GM10266 (cell line): Measurements from ENCODE around the gene RNF166.

Source experiments
- DNase-seq: peaks from one replicate; pipeline ENCODE4 v3.0.0; 2012; ENCODE audit errors: extremely low spot score
- TF ChIP-seq, protein P1 (sequence below): IDR thresholded peaks from 2 replicates; pipeline ENCODE4 v1.5.1; 2012; ENCODE audit warnings: mild to moderate bottlenecking, low read depth; ENCODE audit not compliant: control insufficient read depth, insufficient read depth; ENCODE audit errors: missing control alignments

Gene RNF166

GRCh38 chr16:88688013-88688778 is 18.0 kb downstream of the RNF166 start:
- DNase-seq, result no peak
- TF ChIP-seq, protein P1, sequence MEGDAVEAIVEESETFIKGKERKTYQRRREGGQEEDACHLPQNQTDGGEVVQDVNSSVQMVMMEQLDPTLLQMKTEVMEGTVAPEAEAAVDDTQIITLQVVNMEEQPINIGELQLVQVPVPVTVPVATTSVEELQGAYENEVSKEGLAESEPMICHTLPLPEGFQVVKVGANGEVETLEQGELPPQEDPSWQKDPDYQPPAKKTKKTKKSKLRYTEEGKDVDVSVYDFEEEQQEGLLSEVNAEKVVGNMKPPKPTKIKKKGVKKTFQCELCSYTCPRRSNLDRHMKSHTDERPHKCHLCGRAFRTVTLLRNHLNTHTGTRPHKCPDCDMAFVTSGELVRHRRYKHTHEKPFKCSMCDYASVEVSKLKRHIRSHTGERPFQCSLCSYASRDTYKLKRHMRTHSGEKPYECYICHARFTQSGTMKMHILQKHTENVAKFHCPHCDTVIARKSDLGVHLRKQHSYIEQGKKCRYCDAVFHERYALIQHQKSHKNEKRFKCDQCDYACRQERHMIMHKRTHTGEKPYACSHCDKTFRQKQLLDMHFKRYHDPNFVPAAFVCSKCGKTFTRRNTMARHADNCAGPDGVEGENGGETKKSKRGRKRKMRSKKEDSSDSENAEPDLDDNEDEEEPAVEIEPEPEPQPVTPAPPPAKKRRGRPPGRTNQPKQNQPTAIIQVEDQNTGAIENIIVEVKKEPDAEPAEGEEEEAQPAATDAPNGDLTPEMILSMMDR, result no peak

- DNase-seq, result no peak
- TF ChIP-seq, protein P1, result no peak
Measured at GRCh38 chr16:88687676-88688012, 18.6 kb downstream of the RNF166 start.

DNA sequence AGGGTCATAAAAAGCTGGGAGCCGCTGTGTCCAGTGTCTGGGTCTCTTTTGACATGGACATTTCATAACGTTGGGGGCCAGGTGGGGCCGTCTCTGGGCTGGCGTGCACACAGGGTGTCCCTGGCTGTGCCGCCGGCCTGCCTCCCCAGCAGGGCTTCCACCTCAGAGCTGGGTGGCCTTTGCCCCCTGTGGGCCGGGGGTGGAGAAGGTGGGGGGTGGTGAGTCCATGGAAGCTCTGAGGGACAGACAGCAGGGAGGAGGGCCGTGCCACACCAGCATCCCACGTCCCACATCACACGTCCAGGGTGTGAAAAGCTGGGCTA is 19.0 kb downstream of the RNF166 start:
- TF ChIP-seq, protein P1, result no peak
- no peak for DNase-seq

DNA sequence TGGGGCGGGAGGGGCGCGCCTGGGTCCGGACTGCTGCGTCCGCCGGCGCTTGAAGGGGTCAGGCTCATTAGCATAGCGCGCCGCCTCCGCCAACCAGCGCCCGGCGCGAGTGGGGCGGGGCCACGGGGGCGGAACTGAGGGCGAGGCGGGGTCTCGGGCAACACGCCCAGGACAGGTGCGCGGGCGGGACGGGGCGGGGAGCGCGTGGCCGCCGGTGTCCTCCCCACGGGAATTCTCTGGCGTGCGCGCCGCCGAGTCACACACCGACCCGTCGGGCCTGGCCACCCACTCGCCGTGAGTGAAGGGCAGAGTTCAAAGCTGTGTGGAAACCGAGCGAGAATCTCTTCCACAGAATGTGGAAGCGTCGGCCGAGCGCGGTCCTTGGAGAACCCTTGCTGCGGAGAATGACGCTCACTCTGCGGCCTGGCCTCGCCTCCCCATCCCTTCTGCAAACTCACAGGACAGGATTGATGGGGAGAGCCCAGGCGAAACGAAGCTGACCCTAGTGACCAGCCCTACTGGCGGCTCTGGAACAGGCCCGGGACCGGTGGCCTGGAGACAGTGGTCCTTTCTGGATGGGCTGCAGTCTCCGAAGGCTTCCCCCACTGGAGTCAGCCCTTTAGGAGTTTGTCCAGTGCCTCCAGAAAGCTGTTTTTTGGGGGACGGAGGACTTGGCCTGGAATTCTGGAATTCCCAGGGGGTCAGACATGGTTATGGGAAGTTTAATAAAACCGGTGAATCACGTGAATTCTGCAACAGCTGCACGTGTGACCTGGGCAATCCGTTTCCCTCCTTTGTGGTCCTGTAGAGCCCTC is 19.6 kb downstream of the RNF166 start, which contains the start of gene SNAI3:
SNAI3 (minus strand) TSS at position 69 of the 815 bp plus-strand sequence. CDS start 101 bp downstream, outside the sequence.
- DNase-seq, result peak; percentile 95

DNA sequence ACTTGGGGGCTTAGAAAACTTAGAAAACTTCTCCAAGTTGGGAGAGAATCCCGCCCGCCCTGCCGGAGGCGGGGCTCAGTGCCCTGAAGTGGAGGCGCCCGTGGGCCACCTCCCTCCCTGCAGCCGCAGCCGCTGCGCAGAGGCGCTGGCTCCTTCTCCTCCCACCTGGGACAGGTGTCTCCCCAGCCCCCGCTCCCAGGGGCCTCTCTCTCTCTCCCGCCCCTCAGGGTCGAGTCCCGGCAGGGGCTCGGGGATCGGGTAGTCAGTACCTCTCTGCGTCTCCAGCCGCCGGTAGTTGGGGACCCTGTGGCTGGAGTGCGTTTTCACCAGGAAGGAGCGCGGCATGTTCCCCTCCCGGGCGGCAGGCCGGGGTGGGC is 20.2 kb downstream of the RNF166 start:
- no peak for DNase-seq
- TF ChIP-seq, protein P1, result no peak

More for the DNA sequence above, 19.6 kb downstream of the RNF166 start, which contains the start of gene SNAI3:
- TF ChIP-seq, protein P1, result no peak

DNA sequence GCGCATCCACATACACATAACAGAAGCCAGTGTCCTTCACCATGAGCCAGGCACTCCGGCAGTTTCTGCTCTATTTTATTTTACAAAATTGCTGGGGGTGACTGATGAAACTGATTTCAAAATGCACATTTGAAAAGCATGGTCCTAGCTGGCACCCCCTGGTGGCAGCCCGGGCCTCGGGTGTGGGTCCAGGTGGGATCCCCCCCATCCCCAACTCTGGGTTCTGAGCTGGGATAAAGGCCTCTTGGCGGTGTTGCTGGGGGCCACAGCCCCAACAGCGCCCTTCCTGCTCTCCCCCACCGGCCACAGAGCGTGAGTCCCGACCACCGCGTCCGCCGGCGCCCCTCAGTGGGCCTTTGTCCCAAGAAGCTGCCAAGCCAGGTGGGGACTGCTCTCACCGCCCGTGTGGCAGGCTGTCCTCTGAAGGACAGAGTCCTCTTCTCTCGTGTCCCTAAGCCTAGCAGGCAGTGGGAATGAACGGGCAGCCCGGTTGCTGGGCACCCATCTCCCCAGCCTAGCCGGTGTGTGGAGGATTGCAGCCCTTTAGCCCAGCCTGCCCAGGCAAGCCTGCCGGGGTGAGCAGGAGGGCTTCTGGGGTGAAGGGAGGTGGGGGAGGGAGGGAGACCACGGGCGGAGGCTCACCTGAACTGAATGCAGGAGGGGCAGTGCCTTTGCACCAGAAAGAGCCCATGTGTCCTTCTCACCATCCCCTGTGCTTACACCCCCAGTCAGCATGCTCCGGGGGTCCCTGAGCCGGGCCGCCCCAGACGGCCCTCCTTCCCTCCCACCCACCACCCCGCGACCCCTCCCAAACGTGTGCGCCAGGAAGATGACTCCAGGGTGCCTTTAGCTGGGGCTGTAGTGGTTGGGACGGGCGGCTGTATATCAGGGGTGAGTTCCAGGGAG is 20.8 kb downstream of the RNF166 start:
- DNase-seq, result no peak
- TF ChIP-seq, protein P1, result peak; percentile 50
